GM13976 (cell line): ENCODE data around the gene OR6C2.
"Not testable (repeated sequence)": the region's sequence is repeated elsewhere in the genome, so short reads cannot be mapped to it uniquely, and the experiment has no call there.

ENCODE experiments used
- DNase-seq: peaks from one replicate; pipeline ENCODE4 v3.0.0; 2012; ENCODE audit warnings: low spot score
- in situ Hi-C: fragments of 300-500 bp; cut with MboI; formaldehyde crosslinking; loops from one replicate; pipeline ENCODE4 v1.12.0; 2022; ENCODE audit warnings: low sequenced_read_pairs, mixed read lengths, inconsistent platforms; ENCODE audit not compliant: unreplicated experiment
- TF ChIP-seq, protein P1 (sequence below): IDR thresholded peaks from 2 replicates; pipeline ENCODE4 v1.5.1; 2012; ENCODE audit warnings: borderline replicate concordance, mild to moderate bottlenecking; ENCODE audit not compliant: insufficient read depth; ENCODE audit errors: extremely low read depth, missing control alignments, control extremely low read depth

OR6C2 gene

DNA sequence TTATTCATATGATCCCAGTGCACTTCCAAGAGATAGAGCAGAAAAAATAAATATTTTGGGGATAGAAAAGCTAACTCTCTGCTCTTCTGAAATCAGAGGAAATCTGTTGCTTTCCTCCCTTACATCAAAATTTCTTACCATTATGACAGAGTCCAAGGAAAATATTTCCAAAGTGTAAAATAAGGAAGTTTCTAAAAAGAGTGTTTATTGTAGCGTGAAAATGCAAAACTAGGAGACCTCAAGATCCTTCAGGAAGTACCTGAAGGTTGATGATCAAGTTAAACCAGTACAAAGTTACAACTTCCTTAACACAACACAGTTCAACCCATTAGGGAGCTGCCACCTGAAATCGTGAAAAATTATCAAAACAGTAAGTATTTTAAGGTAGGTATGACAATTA is at the start of gene OR6C2:
OR6C2 (plus strand) TSS at position 301 of the 400 bp plus-strand sequence. CDS start 8,138 bp downstream, outside the sequence.
- in situ Hi-C loops = no loop called here
- no peak for DNase-seq
- TF ChIP-seq, protein P1, sequence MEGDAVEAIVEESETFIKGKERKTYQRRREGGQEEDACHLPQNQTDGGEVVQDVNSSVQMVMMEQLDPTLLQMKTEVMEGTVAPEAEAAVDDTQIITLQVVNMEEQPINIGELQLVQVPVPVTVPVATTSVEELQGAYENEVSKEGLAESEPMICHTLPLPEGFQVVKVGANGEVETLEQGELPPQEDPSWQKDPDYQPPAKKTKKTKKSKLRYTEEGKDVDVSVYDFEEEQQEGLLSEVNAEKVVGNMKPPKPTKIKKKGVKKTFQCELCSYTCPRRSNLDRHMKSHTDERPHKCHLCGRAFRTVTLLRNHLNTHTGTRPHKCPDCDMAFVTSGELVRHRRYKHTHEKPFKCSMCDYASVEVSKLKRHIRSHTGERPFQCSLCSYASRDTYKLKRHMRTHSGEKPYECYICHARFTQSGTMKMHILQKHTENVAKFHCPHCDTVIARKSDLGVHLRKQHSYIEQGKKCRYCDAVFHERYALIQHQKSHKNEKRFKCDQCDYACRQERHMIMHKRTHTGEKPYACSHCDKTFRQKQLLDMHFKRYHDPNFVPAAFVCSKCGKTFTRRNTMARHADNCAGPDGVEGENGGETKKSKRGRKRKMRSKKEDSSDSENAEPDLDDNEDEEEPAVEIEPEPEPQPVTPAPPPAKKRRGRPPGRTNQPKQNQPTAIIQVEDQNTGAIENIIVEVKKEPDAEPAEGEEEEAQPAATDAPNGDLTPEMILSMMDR = no peak

GRCh38 chr12:55396326-55396725 is 47.5 kb upstream of the OR6C2 start:
- TF ChIP-seq, protein P1 = no peak
- DNase-seq = no peak
- in situ Hi-C loops = no loop called here

DNA sequence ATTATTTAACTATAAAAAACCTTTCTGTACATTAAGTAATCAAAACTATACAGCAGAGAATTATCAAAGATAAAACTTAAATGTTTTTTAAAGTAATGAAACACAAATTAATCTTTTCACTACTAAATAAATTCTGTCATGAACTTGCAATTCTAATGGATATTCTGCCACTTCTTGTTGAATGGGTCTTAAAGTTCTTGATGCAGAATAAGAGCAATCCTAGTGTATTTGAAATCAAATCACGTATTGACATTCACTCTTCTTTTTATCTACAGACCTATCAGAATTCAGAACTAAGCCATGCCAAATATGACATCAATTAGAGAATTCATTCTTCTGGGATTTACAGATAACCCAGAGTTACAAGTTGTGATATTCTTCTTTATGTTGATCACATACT is 43.6 kb upstream of the OR6C2 start, which contains the start of gene OR6C65:
OR6C65 (plus strand) TSS at position 301 of the 400 bp plus-strand sequence; CDS start at position 301, 0 bp downstream.
- in situ Hi-C loops = no loop called here
- no peak for DNase-seq
- TF ChIP-seq, protein P1 = no peak

DNA sequence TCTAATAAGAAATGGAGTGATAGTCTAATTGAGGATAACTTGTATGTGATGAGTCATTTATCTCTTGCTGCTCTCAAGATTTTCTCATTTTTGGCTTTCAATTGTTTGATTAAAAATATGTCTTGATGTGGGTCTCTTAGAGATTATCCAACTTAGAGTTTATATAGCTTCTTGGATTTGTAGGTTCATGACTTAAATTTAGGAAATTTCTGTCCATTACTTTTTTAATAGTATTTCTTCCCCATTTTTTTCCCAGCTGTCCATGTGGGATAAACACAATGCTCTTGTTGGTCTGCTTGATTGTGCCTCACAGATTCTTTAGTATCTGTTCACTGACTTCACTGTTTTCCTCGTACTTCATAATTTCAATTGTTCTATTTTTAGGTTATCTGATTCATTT is 36.0 kb upstream of the OR6C2 start:
- TF ChIP-seq, protein P1 = no peak
- DNase-seq = no peak
- in situ Hi-C loops = no loop called here

DNA sequence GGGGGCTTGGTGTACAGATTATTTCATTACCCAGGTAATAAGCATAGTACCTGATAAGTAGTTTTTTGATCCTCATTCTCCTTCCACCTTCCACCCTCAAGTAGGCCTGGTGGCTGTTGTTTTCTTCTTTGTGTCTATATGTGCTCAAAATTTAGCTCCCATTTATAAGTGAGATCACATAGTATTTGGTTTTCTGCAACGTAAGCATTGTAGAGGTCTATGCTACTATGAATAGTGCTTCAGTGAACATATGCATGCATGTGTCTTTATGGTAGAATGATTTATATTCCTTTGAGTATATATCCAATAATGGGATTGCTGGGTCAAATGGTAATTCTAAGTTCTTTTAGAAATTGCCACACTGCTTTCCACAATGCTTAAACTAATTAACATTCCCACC is 34.7 kb upstream of the OR6C2 start:
- DNase-seq, in situ Hi-C loops: not testable (repeated sequence)

- DNase-seq, in situ Hi-C loops: not testable (repeated sequence)
Observed at GRCh38 chr12:55412138-55412537, 31.7 kb upstream of the OR6C2 start.

GRCh38 chr12:55413498-55414388 is 30.1 kb upstream of the OR6C2 start:
- in situ Hi-C loops = not testable (repeated sequence)

DNA sequence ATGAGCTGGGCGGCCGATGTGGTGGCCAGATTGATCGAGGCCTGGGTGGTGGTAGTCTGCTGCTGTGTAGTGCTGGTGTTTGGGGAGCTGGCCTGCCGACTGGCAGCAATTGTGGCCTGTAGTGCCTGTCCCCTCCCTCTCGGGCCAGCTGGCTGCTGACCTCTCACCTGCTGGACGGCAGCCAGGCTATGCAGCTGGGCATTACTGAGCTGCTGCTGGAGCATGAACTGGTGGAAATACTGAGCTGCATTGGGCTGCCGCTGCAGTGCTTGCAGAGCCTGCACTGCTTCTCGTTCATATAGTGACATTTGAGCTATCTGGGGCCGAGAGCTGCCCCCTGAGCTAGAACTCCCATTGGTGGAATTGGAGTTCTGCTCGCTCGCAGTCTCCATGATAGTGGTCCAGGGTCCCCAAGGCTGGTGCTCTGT is 29.5 kb upstream of the OR6C2 start:
- DNase-seq, in situ Hi-C loops: not testable (repeated sequence)

More at GRCh38 chr12:55413498-55414388, 30.1 kb upstream of the OR6C2 start:
- not testable (repeated sequence) for DNase-seq

DNA sequence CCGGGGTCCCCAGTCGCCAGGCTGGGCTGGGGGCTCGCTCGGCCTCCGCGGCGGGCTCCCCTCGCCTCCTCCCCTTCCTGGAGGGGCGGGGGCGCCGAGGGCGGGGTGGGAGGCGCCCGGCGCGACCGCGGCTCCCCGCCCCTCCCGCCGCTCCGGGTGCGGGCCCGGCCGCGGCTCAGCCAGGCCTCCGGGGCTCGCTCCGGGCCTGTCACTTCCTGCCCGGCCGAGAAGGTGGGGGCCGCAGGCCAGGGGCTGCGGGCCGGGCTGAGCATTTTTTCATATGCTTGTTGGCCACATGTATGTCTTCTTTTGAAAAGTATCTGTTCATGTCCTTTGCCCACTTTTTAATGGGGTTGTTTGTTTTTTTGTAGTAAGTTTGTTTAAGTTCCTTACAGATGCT is 29.0 kb upstream of the OR6C2 start:
- in situ Hi-C loops, DNase-seq: not testable (repeated sequence)
